Measurements from ENCODE around the gene CDC42EP1. TPM values are rescaled to one million over a fixed set of nuclear protein-coding genes. Genes with fewer than 3 reads are reported as not detected.

Gene CDC42EP1
- polyA plus RNA-seq, 1 experiment, result 36.3 TPM

DNA sequence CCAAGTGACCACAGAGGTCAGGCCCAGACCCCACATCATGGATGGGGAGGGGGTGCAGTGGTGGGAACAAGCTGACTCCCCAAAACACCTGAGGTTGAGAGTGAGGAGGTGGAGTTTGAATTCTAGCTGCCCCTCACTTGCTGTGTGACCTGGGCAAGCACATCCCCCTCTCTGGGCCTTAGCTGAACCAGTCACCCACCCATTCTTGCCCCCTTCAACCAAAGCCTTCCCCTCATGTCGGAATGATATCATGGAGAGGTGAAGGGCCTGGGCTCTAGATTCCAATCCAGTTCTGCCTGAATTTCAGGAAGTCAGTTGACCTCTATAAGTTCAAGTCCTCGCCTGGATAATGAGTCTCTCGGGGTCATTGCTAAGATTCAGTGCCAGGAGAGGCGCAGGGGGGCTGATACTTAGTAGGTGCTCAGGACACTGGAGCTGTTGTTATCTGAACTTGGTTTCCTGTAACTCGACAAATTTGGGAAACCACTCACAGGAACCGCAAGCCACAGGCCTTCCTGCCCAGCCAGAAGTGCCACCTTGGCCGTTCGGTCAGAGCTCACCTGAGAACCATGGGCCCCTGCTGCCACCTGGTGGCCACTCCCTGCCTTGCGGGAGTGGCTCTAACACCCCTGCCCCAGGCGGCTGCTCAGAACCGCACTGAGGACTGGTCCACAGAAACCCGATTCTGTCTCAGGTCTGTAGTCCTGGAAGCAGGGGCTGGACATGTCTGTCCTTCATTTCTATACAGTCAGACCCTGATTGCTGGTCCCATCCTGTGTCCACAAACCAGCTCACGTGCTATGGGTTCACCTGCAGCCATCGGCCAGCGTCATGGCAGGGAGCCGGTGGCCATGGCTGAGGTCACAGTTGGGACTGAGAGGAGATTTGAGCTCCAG is 6.9 kb downstream of the CDC42EP1 start:
- DNase-seq (ENCODE audit: low read depth), result no peak
- ChIA-PET CTCF (interaction anchor here (0.6 to 22.0 kb wide), 16 partner anchors 8 to 914 kb away, joined by 3 to 551 read pairs (median 4); partner anchors contain the start of gene GGA1), POLR2A (no interaction called here)
- H3K27me3 ChIP-seq (ENCODE audit: control insufficient read depth, insufficient read depth, low read length), result no peaks in the 10 kb centered on the region
- peaks cover 50% of the 10 kb centered on the region for H3K36me3 ChIP-seq (ENCODE audit: control insufficient read depth, insufficient read depth, low read length)
- no peak overlapping the region for H3K4me3 ChIP-seq (ENCODE audit: low read depth, low read length)
- peak; percentile 91 for TF ChIP-seq CTCF (IDR thresholded peaks at IDR 0.05; ENCODE audit: insufficient read depth, low read depth, low read length)

DNA sequence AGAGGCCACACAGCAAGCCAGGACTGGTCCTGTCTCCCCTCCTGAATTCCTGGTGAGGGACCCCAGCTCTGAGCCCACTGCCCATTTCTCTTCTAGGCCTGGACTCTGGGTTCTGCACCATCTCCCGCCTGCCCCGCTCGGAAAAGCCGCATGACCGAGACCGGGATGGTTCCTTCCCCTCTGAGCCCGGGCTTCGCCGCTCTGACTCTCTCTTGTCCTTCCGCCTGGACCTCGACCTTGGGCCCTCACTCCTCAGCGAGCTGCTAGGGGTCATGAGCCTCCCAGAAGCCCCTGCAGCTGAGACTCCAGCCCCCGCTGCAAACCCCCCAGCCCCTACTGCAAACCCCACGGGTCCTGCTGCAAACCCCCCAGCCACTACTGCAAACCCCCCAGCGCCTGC is 7.7 kb downstream of the CDC42EP1 start:
- Histone ChIP-seq H3K27me3 (ENCODE audit: control insufficient read depth, insufficient read depth, low read length) (no peaks in the 10 kb centered on the region), H3K4me3 (ENCODE audit: low read depth, low read length) (no peak overlapping the region), H3K36me3 (ENCODE audit: control insufficient read depth, insufficient read depth, low read length) (peaks cover 48% of the 10 kb centered on the region)
- ChIA-PET POLR2A (no interaction called here), CTCF (interaction anchor here (0.6 to 22.0 kb wide), 7 partner anchors 8 to 913 kb away, joined by 3 to 551 read pairs (median 23); partner anchors contain the start of gene GGA1)
- no peak for DNase-seq (ENCODE audit: low read depth)
- TF ChIP-seq CTCF (IDR thresholded peaks at IDR 0.05; ENCODE audit: insufficient read depth, low read depth, low read length), result no peak

- peaks cover 48% of the 10 kb centered on the region for H3K36me3 ChIP-seq (ENCODE audit: control insufficient read depth, insufficient read depth, low read length)
- ChIA-PET POLR2A (no interaction called here), CTCF (interaction anchor here (3.6 to 22.0 kb wide), 4 partner anchors 21 to 39 kb away, joined by 23 to 551 read pairs (median 30); partner anchors contain the start of gene GGA1)
- DNase-seq (ENCODE audit: low read depth), result no peak
- no peak for TF ChIP-seq CTCF (IDR thresholded peaks at IDR 0.05; ENCODE audit: insufficient read depth, low read depth, low read length)
- H3K4me3 ChIP-seq (ENCODE audit: low read depth, low read length), result no peak overlapping the region
- no peaks in the 10 kb centered on the region for H3K27me3 ChIP-seq (ENCODE audit: control insufficient read depth, insufficient read depth, low read length)
Observed at GRCh38 chr22:37568448-37569008, 8.2 kb downstream of the CDC42EP1 start.

DNA sequence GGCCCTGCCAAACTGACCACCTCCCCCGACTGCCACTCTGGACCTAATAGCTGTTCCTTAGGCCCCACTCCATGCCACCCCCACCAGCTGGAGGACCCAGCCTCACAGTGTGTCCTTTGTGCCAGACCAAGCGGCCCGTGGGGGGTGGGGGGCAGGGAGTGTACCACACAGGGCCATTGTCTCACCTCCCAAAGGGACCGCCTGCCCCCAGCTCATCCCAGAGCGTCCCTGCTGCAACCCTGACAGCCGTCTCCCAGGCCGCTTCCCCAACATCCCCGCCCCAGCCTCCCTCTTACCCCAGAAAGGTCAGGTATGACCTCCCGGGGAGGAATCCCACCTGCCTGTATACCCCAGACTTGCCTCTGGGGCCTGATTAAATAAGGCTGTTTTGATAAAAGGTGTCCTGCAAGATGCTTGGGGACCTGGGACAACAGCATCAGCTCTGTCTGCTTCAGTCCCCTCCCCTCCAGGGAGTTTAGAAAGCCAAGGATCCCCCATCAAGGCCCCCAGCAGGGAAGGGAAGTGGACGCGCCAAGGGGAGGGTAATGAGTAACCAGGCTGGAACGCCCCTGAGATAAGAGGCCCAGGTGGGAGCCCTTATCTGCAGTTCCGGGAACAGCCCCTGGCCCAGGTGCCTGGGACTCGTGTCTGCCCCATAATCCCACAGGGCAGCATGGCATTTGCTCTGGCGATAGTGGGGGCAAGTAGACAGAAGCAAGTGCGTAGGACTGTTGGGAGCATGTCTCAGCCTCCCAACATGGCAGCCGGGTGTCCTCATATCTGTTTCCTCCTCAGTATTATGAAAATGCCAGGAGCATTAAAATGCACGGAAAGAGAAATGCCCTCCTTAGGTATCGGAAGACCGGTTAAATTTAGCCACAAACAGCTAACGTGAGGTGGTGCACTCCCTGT is 9.0 kb downstream of the CDC42EP1 start:
- POLR2A ChIA-PET, result no interaction called here
- H3K27me3 ChIP-seq (ENCODE audit: control insufficient read depth, insufficient read depth, low read length), result no peaks in the 10 kb centered on the region
- no peak for DNase-seq (ENCODE audit: low read depth)
- no peak overlapping the region for H3K4me3 ChIP-seq (ENCODE audit: low read depth, low read length)
- TF ChIP-seq CTCF (IDR thresholded peaks at IDR 0.05; ENCODE audit: insufficient read depth, low read depth, low read length), result no peak
- peaks cover 48% of the 10 kb centered on the region for H3K36me3 ChIP-seq (ENCODE audit: control insufficient read depth, insufficient read depth, low read length)
- CTCF ChIA-PET, result interaction anchor here (1.0 to 22.0 kb wide), 7 partner anchors 8 to 414 kb away, joined by 3 to 551 read pairs (median 23); partner anchors contain the start of gene GGA1

Data from BJ (cell line).